SK-N-SH treated with all-trans-retinoic acid at 6 μM for 48 hours (cell line): Measurements from ENCODE around the gene ADAMTSL3.

Source experiments
- ATAC-seq: fragments of 200-7000 bp; cut with Tn5 transposase; 3 replicates; pipeline ENCODE4 v1.9.1; 2020; ENCODE audit warnings: mild to moderate bottlenecking, moderate library complexity
- ARNTL ChIP-seq: fragments of 450-650 bp; formaldehyde crosslinking; IDR thresholded peaks from 2 replicates; pipeline ENCODE4 v1.5.0; 2020; ENCODE audit warnings: low read depth, mild to moderate bottlenecking, moderate library complexity, borderline replicate concordance
- BACH2 ChIP-seq: fragments of 250-450 bp; sonication (Bioruptor Pico); IDR thresholded peaks from 2 replicates; pipeline ENCODE4 v1.9.0; 2021; ENCODE audit warnings: mild to moderate bottlenecking, borderline replicate concordance
- CSDC2 ChIP-seq: fragments of 250-450 bp; sonication (Bioruptor Pico); IDR thresholded peaks from 2 replicates; pipeline ENCODE4 v1.5.0; 2020; ENCODE audit warnings: mild to moderate bottlenecking, moderate library complexity
- ESRRG ChIP-seq: fragments of 250-450 bp; sonication (Bioruptor Pico); IDR thresholded peaks from 2 replicates; pipeline ENCODE4 v1.6.1; 2021; ENCODE audit warnings: mild to moderate bottlenecking
- GLIS3 ChIP-seq: fragments of 250-450 bp; sonication (Bioruptor Pico); IDR thresholded peaks from 2 replicates; pipeline ENCODE4 v1.5.0; 2020; ENCODE audit warnings: mild to moderate bottlenecking, moderate library complexity
- ISL1 ChIP-seq: fragments of 250-450 bp; sonication (Bioruptor Pico); IDR thresholded peaks from 2 replicates; pipeline ENCODE4 v2.1.2; 2022; ENCODE audit warnings: mild to moderate bottlenecking, moderate library complexity
- OSR1 ChIP-seq: fragments of 250-450 bp; sonication (Bioruptor Pico); IDR thresholded peaks from 2 replicates; pipeline ENCODE4 v1.8.0; 2022; ENCODE audit warnings: moderate library complexity, mild to moderate bottlenecking, inconsistent platforms
- PPARA ChIP-seq: fragments of 250-450 bp; sonication (Bioruptor Pico); IDR thresholded peaks from 2 replicates; pipeline ENCODE4 v1.5.0; 2020; ENCODE audit warnings: mild to moderate bottlenecking, borderline replicate concordance
- RARB ChIP-seq: fragments of 250-450 bp; sonication (Bioruptor Pico); IDR thresholded peaks from 2 replicates; pipeline ENCODE4 v1.8.0; 2021; ENCODE audit warnings: mild to moderate bottlenecking, moderate library complexity
- SNAI2 ChIP-seq: fragments of 250-450 bp; sonication (Bioruptor Pico); IDR thresholded peaks from 2 replicates; pipeline ENCODE4 v1.5.0; 2020; ENCODE audit warnings: mild to moderate bottlenecking, moderate library complexity
- TCF4 ChIP-seq: fragments of 250-450 bp; sonication (Bioruptor Pico); IDR thresholded peaks from 2 replicates; pipeline ENCODE4 v1.8.0; 2021; ENCODE audit warnings: mild to moderate bottlenecking, moderate library complexity, borderline replicate concordance
- TOX ChIP-seq: fragments of 250-450 bp; sonication (Bioruptor Pico); IDR thresholded peaks from 2 replicates; pipeline ENCODE4 v1.8.0; 2021; ENCODE audit warnings: mild to moderate bottlenecking, moderate library complexity, borderline replicate concordance
- ZC3H10 ChIP-seq: fragments of 250-450 bp; sonication (Bioruptor Pico); IDR thresholded peaks from 2 replicates; pipeline ENCODE4 v1.5.1; 2021; ENCODE audit warnings: mild to moderate bottlenecking, moderate library complexity
- ZFP3 ChIP-seq: fragments of 250-450 bp; sonication (Bioruptor Pico); IDR thresholded peaks from 2 replicates; pipeline ENCODE4 v1.5.0; 2020; ENCODE audit warnings: mild to moderate bottlenecking, moderate library complexity
- ZFP30 ChIP-seq: fragments of 450-650 bp; formaldehyde crosslinking; IDR thresholded peaks from 2 replicates; pipeline ENCODE4 v1.5.0; 2022; ENCODE audit warnings: mild to moderate bottlenecking, moderate library complexity
- ZNF565 ChIP-seq: fragments of 450-650 bp; formaldehyde crosslinking; conservative IDR thresholded peaks from 2 replicates; pipeline ENCODE4 v1.5.0; 2020; ENCODE audit warnings: low read depth, mild to moderate bottlenecking, moderate library complexity
- ZNF8 ChIP-seq: fragments of 450-650 bp; formaldehyde crosslinking; IDR thresholded peaks from 2 replicates; pipeline ENCODE4 v1.5.0; 2020; ENCODE audit warnings: mild to moderate bottlenecking, moderate library complexity
- TF ChIP-seq, protein P1 (sequence below): fragments of 250-450 bp; sonication (Bioruptor Pico); IDR thresholded peaks from 2 replicates; pipeline ENCODE4 v1.5.1; 2020; ENCODE audit warnings: low read depth, mild to moderate bottlenecking, moderate library complexity
- TF ChIP-seq, protein P2 (sequence below): fragments of 250-450 bp; sonication (Bioruptor Pico); IDR thresholded peaks from 2 replicates; pipeline ENCODE4 v1.8.0; 2020; ENCODE audit warnings: mild to moderate bottlenecking, moderate library complexity, borderline replicate concordance
- TF ChIP-seq, protein P3 (sequence below): fragments of 250-450 bp; sonication (Bioruptor Pico); IDR thresholded peaks from 2 replicates; pipeline ENCODE4 v1.5.0; 2020; ENCODE audit warnings: mild to moderate bottlenecking, moderate library complexity
- TF ChIP-seq, protein P4 (sequence below): fragments of 250-450 bp; sonication (Bioruptor Pico); IDR thresholded peaks from 2 replicates; pipeline ENCODE4 v1.8.0; 2021; ENCODE audit warnings: low read depth, mild to moderate bottlenecking, moderate library complexity, borderline replicate concordance
- TF ChIP-seq, protein P5 (sequence below): fragments of 250-450 bp; sonication (Bioruptor Pico); IDR thresholded peaks from 2 replicates; pipeline ENCODE4 v1.5.1; 2021; ENCODE audit warnings: mild to moderate bottlenecking, moderate library complexity

The ADAMTSL3 gene

DNA sequence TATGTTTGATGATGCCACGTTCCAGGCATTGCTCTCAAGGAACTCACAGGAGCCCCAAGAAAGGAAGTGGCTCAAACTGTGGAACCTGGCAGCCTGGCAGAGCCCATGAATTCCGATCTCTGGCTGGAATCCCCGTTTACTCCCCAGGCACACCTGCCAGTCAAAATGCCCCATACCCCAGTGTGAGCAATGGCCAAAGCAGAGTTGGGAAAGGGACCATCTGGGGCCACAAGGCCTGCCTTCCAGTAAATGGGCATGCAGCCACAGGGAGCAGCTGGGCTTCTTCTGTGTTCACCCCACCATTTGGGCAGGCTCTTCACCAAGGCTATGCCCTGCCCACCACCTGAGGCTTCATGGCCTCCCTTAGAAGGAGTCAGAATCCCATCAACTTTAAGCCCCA, 324.7 kb downstream of the ADAMTSL3 start:
- no peak for TF ChIP-seq SNAI2 (CRISPR knock-in tag)
- TF ChIP-seq, all 23 proteins: peak for 0
- ATAC-seq: no peak

DNA sequence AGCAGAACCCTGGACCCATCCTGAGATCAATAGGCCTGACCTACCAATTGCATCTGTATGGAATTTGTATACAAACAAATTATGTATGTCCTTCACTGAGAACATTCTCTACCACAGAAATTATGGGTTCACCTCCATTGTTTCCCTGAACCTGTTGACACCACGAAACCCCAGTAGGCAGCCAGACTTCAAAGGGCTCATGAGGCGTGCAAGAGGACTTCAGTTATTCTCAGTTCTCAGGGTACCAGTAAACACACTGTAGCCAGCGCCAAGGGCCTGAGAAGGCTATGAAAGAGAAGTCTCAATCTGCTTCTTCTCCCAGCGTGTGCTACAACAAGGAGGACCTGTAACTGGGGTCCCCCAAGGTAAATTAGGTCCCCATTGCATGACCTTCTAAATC, 326.7 kb downstream of the ADAMTSL3 start:
- ATAC-seq: no peak
- TF ChIP-seq, protein P1, sequence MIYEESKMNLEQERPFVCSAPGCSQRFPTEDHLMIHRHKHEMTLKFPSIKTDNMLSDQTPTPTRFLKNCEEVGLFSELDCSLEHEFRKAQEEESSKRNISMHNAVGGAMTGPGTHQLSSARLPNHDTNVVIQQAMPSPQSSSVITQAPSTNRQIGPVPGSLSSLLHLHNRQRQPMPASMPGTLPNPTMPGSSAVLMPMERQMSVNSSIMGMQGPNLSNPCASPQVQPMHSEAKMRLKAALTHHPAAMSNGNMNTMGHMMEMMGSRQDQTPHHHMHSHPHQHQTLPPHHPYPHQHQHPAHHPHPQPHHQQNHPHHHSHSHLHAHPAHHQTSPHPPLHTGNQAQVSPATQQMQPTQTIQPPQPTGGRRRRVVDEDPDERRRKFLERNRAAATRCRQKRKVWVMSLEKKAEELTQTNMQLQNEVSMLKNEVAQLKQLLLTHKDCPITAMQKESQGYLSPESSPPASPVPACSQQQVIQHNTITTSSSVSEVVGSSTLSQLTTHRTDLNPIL (CRISPR knock-in tag): no peak
- no peak for TF ChIP-seq PPARA (CRISPR knock-in tag)
- no peak for TF ChIP-seq ZNF565 (CRISPR knock-in tag)
- TF ChIP-seq RARB: no peak
- TF ChIP-seq TCF4 (CRISPR knock-in tag): no peak
- TF ChIP-seq OSR1 (CRISPR knock-in tag): no peak
- TF ChIP-seq TOX (CRISPR knock-in tag): no peak
- no peak for TF ChIP-seq ESRRG (CRISPR knock-in tag)
- TF ChIP-seq ZFP30 (CRISPR knock-in tag): no peak
- TF ChIP-seq ARNTL (CRISPR knock-in tag): no peak
- TF ChIP-seq, protein P2, sequence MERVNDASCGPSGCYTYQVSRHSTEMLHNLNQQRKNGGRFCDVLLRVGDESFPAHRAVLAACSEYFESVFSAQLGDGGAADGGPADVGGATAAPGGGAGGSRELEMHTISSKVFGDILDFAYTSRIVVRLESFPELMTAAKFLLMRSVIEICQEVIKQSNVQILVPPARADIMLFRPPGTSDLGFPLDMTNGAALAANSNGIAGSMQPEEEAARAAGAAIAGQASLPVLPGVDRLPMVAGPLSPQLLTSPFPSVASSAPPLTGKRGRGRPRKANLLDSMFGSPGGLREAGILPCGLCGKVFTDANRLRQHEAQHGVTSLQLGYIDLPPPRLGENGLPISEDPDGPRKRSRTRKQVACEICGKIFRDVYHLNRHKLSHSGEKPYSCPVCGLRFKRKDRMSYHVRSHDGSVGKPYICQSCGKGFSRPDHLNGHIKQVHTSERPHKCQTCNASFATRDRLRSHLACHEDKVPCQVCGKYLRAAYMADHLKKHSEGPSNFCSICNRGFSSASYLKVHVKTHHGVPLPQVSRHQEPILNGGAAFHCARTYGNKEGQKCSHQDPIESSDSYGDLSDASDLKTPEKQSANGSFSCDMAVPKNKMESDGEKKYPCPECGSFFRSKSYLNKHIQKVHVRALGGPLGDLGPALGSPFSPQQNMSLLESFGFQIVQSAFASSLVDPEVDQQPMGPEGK (CRISPR knock-in tag): no peak
- TF ChIP-seq, protein P3, sequence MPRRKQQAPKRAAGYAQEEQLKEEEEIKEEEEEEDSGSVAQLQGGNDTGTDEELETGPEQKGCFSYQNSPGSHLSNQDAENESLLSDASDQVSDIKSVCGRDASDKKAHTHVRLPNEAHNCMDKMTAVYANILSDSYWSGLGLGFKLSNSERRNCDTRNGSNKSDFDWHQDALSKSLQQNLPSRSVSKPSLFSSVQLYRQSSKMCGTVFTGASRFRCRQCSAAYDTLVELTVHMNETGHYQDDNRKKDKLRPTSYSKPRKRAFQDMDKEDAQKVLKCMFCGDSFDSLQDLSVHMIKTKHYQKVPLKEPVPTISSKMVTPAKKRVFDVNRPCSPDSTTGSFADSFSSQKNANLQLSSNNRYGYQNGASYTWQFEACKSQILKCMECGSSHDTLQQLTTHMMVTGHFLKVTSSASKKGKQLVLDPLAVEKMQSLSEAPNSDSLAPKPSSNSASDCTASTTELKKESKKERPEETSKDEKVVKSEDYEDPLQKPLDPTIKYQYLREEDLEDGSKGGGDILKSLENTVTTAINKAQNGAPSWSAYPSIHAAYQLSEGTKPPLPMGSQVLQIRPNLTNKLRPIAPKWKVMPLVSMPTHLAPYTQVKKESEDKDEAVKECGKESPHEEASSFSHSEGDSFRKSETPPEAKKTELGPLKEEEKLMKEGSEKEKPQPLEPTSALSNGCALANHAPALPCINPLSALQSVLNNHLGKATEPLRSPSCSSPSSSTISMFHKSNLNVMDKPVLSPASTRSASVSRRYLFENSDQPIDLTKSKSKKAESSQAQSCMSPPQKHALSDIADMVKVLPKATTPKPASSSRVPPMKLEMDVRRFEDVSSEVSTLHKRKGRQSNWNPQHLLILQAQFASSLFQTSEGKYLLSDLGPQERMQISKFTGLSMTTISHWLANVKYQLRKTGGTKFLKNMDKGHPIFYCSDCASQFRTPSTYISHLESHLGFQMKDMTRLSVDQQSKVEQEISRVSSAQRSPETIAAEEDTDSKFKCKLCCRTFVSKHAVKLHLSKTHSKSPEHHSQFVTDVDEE (CRISPR knock-in tag): no peak
- TF ChIP-seq, protein P4, sequence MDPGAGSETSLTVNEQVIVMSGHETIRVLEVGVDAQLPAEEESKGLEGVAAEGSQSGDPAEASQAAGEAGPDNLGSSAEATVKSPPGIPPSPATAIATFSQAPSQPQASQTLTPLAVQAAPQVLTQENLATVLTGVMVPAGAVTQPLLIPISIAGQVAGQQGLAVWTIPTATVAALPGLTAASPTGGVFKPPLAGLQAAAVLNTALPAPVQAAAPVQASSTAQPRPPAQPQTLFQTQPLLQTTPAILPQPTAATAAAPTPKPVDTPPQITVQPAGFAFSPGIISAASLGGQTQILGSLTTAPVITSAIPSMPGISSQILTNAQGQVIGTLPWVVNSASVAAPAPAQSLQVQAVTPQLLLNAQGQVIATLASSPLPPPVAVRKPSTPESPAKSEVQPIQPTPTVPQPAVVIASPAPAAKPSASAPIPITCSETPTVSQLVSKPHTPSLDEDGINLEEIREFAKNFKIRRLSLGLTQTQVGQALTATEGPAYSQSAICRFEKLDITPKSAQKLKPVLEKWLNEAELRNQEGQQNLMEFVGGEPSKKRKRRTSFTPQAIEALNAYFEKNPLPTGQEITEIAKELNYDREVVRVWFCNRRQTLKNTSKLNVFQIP (CRISPR knock-in tag): no peak

DNA sequence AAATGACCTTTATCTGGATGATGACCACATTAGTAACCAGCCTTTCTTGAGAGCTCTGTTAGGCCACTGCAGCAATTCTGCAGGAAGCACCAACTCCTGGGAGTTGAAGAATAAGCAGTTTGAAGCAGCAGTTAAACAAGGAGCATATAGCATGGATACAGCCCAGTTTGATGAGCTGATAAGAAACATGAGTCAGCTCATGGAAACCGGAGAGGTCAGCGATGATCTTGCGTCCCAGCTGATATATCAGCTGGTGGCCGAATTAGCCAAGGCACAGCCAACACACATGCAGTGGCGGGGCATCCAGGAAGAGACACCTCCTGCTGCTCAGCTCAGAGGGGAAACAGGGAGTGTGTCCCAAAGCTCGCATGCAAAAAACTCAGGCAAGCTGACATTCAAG, 328.8 kb downstream of the ADAMTSL3 start:
- TF ChIP-seq ZNF565 (CRISPR knock-in tag) (no peak), GLIS3 (CRISPR knock-in tag) (no peak), PPARA (CRISPR knock-in tag) (no peak), ISL1 (CRISPR knock-in tag) (no peak), ZC3H10 (CRISPR knock-in tag) (no peak)
- TF ChIP-seq, all 23 proteins: peak for 0
- no peak for ATAC-seq

DNA sequence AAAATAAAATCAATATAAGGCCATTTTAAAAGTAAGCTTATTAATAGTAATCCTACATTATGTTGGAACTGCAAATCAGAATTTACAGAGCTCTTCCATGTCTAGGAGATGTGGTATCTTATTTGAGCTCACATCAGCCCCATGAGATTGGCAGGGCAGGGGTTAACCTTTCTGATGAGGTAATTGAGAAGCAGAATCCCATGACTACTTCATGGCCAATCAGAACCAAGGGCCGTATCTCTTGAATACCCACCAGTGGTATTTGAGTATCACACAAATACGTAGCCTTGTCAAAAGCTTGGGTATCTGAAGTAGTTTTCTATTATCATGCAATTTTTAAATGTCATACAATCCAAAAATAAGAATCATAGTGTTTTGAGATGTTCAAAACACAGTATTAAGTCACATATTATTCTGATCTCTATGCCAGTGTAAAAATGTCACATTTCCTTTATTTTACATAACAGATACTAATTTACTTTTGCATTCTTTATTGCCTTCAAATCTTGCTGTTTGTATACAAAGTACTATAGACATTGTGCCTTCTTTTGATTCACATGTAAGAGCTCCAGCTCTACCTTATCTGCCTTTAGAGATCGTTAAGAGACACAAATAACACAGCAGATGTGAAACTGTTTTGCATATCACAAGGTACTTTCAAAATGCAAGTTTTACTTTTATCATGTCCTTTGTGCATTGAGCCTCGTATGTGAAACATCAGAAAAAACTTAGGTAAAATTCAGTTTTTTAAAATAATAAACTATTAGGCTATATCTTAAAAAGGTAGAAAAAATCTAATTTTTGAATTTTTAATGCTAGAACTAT, 329.9 kb downstream of the ADAMTSL3 start:
- ATAC-seq: no peak
- TF ChIP-seq, protein P5, sequence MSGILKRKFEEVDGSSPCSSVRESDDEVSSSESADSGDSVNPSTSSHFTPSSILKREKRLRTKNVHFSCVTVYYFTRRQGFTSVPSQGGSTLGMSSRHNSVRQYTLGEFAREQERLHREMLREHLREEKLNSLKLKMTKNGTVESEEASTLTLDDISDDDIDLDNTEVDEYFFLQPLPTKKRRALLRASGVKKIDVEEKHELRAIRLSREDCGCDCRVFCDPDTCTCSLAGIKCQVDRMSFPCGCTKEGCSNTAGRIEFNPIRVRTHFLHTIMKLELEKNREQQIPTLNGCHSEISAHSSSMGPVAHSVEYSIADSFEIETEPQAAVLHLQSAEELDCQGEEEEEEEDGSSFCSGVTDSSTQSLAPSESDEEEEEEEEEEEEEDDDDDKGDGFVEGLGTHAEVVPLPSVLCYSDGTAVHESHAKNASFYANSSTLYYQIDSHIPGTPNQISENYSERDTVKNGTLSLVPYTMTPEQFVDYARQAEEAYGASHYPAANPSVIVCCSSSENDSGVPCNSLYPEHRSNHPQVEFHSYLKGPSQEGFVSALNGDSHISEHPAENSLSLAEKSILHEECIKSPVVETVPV (CRISPR knock-in tag): no peak
- no peak for TF ChIP-seq ZFP3
- no peak for TF ChIP-seq ARNTL (CRISPR knock-in tag)
- TF ChIP-seq ZNF565 (CRISPR knock-in tag): no peak
- TF ChIP-seq BACH2: no peak
- TF ChIP-seq ZFP30 (CRISPR knock-in tag): no peak
- no peak for TF ChIP-seq OSR1 (CRISPR knock-in tag)
- TF ChIP-seq CSDC2 (CRISPR knock-in tag): no peak
- no peak for TF ChIP-seq TOX (CRISPR knock-in tag)
- TF ChIP-seq ZC3H10 (CRISPR knock-in tag): no peak
- TF ChIP-seq ESRRG (CRISPR knock-in tag): no peak
- TF ChIP-seq, protein P1 (CRISPR knock-in tag): no peak
- no peak for TF ChIP-seq GLIS3 (CRISPR knock-in tag)
- TF ChIP-seq ZNF8: no peak
